GM18909 (cell line): ENCODE data around the gene PKD2.

ENCODE experiments used
- ATAC-seq: cut with Tn5 transposase; IDR thresholded peaks from one replicate; pipeline ENCODE4 v1.9.1; 2021; ENCODE audit warnings: mild to moderate bottlenecking; ENCODE audit not compliant: unreplicated experiment, poor library complexity

PKD2 gene

DNA sequence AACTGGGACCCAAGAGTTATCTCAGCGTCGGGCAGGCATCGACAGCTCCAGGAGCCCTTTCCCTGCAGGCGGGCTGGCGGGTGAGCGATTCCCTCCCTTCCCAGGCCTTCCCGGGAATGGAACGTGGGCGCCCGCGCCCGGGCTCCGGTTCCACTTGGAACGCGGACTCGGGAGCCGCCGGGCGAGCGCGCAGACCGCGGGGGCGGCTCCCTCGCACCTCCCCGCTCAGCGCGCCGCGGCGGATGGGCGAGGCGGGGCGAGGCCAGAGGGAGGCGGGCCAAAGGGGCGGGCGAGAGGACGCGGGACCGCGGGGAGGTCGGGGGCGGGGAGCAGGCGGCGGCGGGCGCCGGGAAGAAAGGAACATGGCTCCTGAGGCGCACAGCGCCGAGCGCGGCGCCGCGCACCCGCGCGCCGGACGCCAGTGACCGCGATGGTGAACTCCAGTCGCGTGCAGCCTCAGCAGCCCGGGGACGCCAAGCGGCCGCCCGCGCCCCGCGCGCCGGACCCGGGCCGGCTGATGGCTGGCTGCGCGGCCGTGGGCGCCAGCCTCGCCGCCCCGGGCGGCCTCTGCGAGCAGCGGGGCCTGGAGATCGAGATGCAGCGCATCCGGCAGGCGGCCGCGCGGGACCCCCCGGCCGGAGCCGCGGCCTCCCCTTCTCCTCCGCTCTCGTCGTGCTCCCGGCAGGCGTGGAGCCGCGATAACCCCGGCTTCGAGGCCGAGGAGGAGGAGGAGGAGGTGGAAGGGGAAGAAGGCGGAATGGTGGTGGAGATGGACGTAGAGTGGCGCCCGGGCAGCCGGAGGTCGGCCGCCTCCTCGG lies at the start of gene PKD2:
PKD2 (plus strand) TSS at position 332 of the 818 bp plus-strand sequence; CDS start at position 431, 99 bp downstream.
- ATAC-seq, result peak; percentile 89

DNA sequence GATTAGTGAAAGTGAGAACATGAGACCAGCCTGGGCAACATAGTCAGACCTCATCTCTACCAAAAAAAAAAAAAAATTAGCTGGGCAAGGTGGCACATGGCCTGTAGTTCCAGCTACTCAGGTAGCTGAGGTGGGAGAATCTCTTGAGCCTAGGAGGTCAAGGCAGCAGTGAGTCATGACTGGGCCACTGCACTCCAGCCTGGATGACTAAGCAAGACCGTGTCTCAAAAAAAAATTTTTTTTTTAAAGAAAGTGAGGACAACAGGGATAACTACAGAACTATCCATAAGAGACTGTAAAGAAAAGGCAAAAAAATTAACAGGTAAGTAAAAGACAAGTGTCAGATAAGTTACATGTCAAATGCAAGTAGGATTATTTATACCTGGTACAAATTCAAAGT lies 45.4 kb upstream of the PKD2 start:
- ATAC-seq, result no peak

DNA sequence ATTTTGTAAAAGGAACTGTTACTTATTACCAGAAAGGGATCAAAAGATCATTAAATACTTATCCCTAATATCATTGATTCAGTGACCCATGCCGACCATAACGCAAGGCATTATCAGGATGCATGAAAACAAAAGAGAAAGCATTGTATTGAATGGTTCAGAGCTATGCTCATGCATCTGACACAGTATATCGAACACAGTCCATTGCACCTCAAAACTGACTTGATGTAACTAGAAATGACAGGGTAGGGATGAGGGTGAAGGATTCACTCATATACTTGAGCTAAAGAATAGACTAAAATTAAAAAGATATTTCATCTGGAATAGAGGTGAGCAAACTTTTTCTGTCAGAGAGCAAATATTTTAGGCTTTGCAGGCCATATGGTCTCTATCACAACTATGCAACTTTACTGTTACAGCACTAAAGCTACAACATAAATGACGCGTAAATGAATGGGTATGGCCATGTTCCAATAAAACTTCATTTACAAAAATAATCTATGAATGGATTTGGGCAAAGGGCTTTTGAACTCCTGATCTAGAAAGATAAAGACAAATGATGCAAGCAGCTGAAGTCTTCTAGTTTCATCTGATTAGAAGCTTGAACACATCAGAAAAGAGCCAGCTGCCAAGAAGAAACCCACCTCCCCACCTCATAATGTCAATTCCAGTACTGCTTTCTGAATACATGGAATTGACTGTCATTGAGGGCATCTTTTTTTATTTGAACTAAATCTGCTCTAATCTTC lies 44.9 kb upstream of the PKD2 start:
- ATAC-seq, result no peak

DNA sequence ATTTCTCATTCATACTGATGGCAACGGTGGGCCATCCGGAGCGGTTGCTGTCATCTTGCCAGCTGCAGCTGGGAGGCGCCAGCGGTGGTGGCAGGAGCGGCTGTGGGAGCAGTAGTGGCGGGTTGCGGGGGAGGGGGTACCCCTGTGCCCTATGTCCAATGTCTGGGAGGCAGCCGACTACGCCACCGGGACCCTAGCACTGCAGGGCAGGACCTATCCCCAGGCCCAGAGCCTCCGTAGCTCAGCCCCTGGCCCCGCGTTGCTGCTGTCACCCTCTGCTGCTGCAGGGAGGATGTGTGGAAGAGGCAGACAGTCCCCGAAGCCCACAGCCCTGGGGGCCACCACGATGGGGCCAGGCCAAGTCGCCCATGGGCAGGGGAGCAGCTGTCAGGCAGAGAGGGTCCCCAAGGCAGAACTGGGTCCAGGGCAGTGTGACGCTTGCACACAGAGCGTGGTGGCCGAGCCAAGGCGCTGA lies 41.9 kb upstream of the PKD2 start:
- ATAC-seq, result no peak

DNA sequence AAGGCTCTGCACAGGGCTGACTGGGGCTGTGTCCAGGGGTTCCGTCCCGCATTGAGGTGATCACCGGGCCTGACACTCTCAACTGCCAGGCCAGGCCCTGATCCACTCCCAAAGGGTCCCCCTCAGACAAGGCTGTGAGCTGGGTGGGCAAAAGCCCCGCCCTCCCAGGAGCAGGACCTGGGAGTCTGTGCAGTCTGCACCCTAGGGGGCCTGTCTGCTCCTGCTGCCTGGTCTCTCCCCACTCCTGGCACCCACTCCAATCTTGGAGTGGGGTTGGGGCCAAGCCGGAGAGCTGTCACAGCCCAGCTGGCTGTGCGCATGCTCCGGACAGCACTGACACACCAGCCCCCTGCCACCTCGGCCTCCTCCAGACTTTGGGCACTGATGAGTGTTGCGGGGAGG lies 41.3 kb upstream of the PKD2 start:
- ATAC-seq, result no peak

DNA sequence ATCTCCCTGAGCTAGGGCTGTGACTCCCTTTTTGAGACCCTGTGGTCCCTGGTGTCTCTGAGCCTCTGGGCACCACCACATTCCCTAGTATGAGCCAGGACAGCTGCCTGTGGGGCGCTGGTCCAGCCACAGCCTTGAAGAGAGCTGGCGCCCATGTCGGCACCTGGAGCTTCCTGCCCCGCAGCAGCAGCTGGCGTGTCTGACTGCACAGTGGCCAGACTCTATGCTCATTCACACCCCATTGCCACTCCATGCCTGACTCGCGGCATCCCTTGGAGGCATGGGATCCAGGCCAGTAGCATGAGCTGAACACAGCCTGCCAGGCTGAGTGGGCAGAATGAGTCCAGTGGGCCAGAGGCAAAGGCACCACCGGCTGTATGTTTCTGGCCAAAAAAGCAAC lies 40.2 kb upstream of the PKD2 start:
- no peak for ATAC-seq

DNA sequence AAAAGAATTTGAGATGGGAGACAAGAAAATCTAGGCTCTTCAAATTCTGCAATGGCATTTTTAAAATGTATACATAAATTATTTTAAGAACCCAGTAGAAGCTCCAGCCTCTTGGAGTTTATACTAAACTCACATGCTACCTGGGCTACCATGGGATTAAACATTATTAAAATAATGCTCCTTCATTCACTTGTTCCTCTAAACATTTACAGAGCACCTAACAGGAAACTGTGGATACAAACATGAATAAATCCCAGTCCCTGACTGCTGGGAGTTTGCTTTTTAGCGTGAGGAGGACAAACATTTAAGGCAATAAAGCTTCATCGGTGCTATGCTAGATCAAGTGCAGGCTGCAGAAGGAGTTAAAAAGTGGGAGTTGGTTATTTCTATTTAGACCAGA lies 37.3 kb upstream of the PKD2 start:
- ATAC-seq, result no peak

DNA sequence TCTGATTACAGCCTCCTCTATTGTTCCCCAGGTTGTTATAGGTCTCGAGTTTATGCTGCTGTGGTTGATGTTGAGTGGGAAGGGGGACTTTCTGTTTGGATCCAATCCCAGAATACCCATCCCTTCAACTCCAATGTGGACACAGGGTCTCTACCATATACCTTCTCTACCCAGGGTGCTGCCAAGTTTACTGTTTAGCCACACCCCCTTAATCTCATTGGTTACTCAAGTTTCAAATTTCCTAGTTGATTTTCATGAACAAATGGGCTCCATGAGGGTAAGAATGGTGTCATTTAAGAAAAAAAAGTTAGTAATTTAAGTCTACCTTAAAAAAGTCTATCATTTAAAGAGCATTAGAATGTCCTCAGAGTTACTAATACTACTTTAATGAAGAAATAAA lies 35.6 kb upstream of the PKD2 start:
- no peak for ATAC-seq

DNA sequence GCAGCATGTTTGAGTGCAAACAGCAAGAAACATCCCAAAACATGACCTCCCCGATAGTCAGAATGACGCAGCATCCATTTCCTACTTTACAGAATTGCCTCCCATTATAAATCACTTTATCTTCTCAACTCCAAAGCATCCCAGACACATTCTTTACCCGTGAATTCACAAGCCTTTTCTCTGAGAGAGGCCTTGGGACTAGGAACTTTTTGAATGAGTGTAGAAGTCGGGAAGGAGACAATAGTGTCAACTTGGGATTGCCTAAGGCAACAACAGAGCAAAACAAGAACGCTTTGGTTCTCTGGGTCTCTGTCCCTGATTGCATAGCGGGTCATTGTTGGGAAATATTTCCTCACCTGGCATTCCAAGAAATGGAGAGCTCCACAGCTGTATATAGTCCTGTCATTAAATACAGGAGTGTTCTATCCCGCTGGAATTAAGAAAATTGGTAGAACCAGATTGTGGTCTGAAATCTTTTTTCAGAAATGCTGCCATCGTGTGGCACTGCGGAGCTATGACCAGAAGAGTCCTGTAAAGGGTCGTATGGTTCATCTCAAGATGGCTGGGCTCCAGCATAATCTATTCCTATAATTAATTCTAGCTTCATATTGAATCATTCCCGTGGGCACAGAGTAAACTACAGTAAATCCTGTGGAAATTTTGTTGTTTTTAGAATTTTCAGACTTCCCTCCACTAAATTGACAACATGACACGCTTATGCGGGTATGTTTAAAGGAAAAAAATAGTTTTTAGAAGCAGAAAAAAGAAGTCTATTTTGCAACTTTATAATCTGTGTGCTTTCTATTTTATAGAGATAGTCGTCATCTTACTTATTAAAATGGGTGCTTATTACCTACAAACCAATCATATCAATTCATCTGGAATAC lies 33.9 kb upstream of the PKD2 start:
- ATAC-seq, result peak; percentile 78

DNA sequence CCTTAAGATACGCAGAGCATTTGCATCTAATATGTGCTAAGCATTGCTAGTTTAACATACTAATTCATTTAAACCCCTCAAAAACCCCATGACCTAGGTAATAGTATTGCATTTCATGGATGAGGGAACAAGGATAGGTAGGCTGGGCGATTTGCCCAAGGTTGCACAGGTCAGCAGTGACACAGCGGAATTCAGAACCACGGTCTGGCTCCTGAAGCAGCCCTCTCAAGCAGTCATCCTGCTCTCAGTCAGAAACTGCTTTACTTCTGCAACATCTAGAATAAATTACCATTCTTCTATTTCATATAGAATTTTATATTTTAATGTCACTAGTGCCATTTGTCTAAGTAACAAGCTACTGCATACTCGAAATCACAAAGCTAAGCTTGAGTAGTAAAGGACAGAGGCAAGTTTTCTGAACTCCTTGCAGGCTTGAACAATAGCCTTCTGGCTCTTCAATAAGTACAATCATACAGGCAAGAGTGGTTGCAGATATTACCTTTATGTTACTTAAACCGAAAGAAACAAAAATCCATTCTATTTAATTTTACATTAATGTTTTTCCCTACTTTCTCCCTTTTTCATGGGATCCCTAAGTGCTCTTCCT lies 32.5 kb upstream of the PKD2 start:
- peak; percentile 42 for ATAC-seq

DNA sequence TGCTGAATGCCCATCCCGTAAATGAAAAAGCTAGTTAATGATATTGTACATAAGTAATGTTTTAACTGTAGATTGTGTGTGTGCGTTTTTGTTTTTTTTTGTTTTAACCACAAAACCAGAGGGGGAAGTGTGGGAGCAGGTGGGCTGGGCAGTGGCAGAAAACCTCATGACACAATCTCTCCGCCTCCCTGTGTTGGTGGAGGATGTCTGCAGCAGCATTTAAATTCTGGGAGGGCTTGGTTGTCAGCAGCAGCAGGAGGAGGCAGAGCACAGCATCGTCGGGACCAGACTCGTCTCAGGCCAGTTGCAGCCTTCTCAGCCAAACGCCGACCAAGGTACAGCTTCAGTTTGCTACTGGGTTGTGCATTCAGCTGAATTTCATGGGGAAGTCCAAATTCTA lies 32.0 kb upstream of the PKD2 start, which contains the start of gene SPP1:
SPP1 (plus strand) TSS at position 249 of the 400 bp plus-strand sequence. CDS start 1,182 bp downstream, outside the sequence.
- ATAC-seq, result peak; percentile 84

DNA sequence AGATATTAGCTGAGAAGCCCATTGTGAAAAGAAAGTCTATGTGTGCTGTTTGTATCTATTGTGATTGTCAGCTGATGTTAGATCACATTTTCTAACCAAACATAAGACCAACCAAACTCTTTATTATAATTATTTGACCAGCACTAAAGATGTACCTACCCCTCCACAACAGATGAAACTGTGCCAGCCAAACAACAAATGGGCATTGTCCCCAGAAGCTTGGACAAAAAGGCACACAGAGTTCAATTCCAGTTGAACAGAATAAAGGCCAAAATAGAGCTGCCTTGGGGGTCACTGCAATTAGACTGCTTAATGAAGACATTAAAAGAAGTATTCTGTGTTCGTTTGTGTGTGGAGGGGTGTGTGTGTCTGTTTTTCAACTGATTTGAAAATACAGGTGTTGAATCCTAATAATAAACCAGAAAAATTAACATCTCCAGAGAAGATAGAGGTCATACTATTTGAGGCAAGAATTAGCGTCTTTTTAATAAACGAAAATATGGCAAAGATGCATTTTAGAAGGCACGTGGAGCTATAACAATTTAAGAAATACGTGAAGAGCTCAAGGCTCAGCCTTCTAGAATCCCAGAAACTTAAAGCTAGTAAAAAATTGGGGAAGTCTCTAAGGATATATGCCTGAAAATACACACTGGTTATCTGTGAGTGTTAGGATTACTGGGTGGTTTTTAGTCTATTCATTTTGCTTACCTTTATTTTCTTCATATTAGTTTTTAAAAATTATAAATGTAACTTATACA lies 29.7 kb upstream of the PKD2 start:
- no peak for ATAC-seq

DNA sequence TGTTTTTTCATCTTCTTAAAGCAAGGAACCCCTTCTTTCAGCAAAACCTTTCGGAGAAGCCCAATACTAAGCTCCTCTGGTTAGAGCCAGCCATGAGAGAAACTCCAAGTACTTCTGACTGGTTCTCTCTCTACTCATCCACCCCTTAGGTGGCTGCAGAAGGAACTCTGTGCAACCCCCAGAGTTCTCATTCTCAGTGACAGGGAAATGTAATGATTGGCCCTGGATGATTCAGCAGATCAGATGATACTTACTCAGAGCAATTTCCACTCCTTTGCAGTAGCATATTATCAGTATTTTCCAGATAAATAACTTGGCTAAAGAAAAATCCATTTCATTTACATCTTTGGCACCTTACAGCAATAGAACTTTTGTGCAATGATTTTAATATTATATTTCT lies 28.8 kb upstream of the PKD2 start:
- no peak for ATAC-seq

DNA sequence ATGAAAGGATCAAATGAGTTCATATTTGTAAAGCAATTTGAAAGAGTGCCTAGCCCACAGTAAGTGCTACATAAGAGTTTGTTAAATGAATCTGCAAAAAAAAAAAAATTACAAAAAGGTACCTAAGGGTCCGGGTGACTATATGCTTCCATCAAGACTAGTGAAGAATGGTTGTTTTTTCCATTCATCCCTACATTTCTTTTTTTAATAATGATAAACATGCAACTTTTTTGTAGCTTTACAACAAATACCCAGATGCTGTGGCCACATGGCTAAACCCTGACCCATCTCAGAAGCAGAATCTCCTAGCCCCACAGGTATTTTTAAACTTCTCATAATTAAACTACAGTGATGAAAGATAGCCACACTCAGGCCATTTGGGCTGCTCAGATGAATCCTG lies 27.6 kb upstream of the PKD2 start:
- ATAC-seq, result no peak

DNA sequence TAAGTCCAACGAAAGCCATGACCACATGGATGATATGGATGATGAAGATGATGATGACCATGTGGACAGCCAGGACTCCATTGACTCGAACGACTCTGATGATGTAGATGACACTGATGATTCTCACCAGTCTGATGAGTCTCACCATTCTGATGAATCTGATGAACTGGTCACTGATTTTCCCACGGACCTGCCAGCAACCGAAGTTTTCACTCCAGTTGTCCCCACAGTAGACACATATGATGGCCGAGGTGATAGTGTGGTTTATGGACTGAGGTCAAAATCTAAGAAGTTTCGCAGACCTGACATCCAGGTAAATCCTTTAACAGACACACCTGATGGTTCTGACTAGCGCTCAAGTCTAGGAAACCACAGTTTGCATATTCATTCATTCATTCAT lies 25.9 kb upstream of the PKD2 start:
- no peak for ATAC-seq

DNA sequence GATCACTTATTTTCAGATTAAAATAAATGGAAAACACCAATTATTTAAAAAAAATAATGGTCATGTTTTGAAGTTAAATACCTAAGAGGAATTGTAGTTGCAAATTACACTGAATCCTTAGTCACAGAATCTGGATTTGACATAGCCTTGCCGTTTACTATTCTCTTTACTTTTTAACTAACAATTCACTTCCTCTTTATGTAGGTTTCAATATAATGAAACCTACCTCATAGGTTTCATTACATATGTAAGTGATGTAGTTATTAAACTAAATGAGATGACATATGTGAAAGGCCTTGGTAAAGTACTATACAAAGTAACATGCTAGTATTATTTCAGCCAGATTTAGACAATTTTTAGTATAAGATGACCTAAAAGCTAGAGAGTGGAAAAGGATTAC lies 25.4 kb upstream of the PKD2 start:
- peak; percentile 45 for ATAC-seq

DNA sequence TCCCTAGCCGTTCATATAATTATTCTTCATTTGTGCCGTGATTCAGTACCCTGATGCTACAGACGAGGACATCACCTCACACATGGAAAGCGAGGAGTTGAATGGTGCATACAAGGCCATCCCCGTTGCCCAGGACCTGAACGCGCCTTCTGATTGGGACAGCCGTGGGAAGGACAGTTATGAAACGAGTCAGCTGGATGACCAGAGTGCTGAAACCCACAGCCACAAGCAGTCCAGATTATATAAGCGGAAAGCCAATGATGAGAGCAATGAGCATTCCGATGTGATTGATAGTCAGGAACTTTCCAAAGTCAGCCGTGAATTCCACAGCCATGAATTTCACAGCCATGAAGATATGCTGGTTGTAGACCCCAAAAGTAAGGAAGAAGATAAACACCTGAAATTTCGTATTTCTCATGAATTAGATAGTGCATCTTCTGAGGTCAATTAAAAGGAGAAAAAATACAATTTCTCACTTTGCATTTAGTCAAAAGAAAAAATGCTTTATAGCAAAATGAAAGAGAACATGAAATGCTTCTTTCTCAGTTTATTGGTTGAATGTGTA lies 24.9 kb upstream of the PKD2 start:
- ATAC-seq, result no peak

DNA sequence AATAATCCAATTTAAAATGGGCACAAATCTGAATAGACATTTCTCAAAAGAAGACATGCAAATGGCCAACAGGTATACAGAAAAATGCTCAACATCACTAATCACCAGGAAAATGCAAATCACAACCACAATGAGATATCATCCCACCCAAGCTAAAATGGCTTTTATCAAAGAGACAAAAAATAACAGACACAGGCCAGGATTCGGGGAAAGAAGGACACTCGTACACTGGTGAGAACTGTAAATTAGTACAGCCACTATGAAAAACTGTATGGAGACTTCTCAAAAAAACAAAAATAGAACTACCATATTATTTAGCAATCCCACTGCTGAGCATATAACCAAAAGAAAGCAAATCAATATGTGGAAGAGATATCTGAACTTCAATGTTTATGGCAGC lies 23.4 kb upstream of the PKD2 start:
- no peak for ATAC-seq
